ENCODE measurements around the gene ZNRD2.

Gene ZNRD2

GRCh38 chr11:65588199-65589054, 18.1 kb downstream of the ZNRD2 start:
- peak; percentile 71 to 79 for DNase-seq (ENCODE audit: low read depth in 2 of 2)

- peak in 1 of 2 donors; percentile 57 for DNase-seq (ENCODE audit: low read depth in 2 of 2)
Measured at GRCh38 chr11:65589444-65590239, 19.4 kb downstream of the ZNRD2 start.

- no peak for DNase-seq (ENCODE audit: low read depth in 2 of 2)
Measured at GRCh38 chr11:65590240-65590738, 20.0 kb downstream of the ZNRD2 start.

GRCh38 chr11:65591939-65592857, 21.9 kb downstream of the ZNRD2 start:
- no peak for DNase-seq (ENCODE audit: low read depth in 2 of 2)

- DNase-seq (ENCODE audit: low read depth in 2 of 2), result no peak
Measured at GRCh38 chr11:65592858-65593517, 22.7 kb downstream of the ZNRD2 start.

GRCh38 chr11:65593518-65594414, 23.5 kb downstream of the ZNRD2 start:
- no peak for DNase-seq (ENCODE audit: low read depth in 2 of 2)

- DNase-seq (ENCODE audit: low read depth in 2 of 2), result no peak
Measured at GRCh38 chr11:65595131-65595530, 24.9 kb downstream of the ZNRD2 start.

GRCh38 chr11:65595543-65596281, 25.4 kb downstream of the ZNRD2 start, which contains the start of gene KCNK7:
KCNK7 (minus strand) TSS chr11:65595800; CDS start chr11:65595772, 28 bp downstream.
- DNase-seq (ENCODE audit: low read depth in 2 of 2), result no peak

GRCh38 chr11:65596520-65596919, 26.2 kb downstream of the ZNRD2 start:
- no peak for DNase-seq (ENCODE audit: low read depth in 2 of 2)

GRCh38 chr11:65598258-65598699, 28.0 kb downstream of the ZNRD2 start:
- no peak for DNase-seq (ENCODE audit: low read depth in 2 of 2)

GRCh38 chr11:65599216-65599954, 29.1 kb downstream of the ZNRD2 start:
- DNase-seq (ENCODE audit: low read depth in 2 of 2), result no peak

- no peak for DNase-seq (ENCODE audit: low read depth in 2 of 2)
Measured at GRCh38 chr11:65599955-65600246, 29.6 kb downstream of the ZNRD2 start.

- DNase-seq (ENCODE audit: low read depth in 2 of 2), result no peak
Measured at GRCh38 chr11:65604258-65604657, 34.0 kb downstream of the ZNRD2 start.

GRCh38 chr11:65606876-65607613, 36.8 kb downstream of the ZNRD2 start:
- no peak for DNase-seq (ENCODE audit: low read depth in 2 of 2)

GRCh38 chr11:65607614-65608426, 37.5 kb downstream of the ZNRD2 start:
- no peak for DNase-seq (ENCODE audit: low read depth in 2 of 2)

- DNase-seq (ENCODE audit: low read depth in 2 of 2), result no peak
Measured at GRCh38 chr11:65609229-65609628, 39.0 kb downstream of the ZNRD2 start.

- DNase-seq (ENCODE audit: low read depth in 2 of 2), result no peak
Measured at GRCh38 chr11:65609665-65610064, 39.4 kb downstream of the ZNRD2 start.

Data from stimulated activated CD8-positive, alpha-beta memory T cell treated with anti-CD3 and anti-CD28 coated beads, Interleukin-2, amount 100 ng/mL, for 48 hours (primary cell).